HepG2 (cell line): ENCODE results near the gene SNRNP48. TPM values are rescaled to one million over a fixed set of nuclear protein-coding genes. Genes with fewer than 3 reads are reported as not detected.
A peak's percentile ranks its signal among the peaks of the same experiment; 100 is the strongest.

Experiments used
- AGO1 ChIP-seq: fragments of 200-400 bp; formaldehyde crosslinking; IDR thresholded peaks from 2 replicates; pipeline ENCODE4 v1.6.1; 2017; ENCODE audit warnings: mild to moderate bottlenecking, low read depth, low read length, moderate library complexity; ENCODE audit not compliant: poor library complexity, severe bottlenecking
- ARNTL ChIP-seq: sonication (generic); formaldehyde crosslinking; IDR thresholded peaks from 2 replicates; pipeline ENCODE4 v1.4.0; 2020; ENCODE audit warnings: mild to moderate bottlenecking, missing genetic modification reagents
- BHLHE40 ChIP-seq: IDR thresholded peaks from 2 replicates; pipeline ENCODE4 v1.6.1; 2011; ENCODE audit warnings: low read length, improper control_type of control experiment
- CREB1 ChIP-seq, 2 experiments: fragments of 450-650 bp in 1 of 2; IDR thresholded peaks; 2 replicates each; pipeline ENCODE4 v1.6.1; 2016 to 2017; ENCODE audit warnings: control low read depth in 1 of 2, mild to moderate bottlenecking in 1 of 2, missing compliant biosample characterization in 1 of 2, missing genetic modification characterization in 1 of 2
- GFI1 ChIP-seq: sonication (generic); formaldehyde crosslinking; IDR thresholded peaks from 2 replicates; pipeline ENCODE4 v1.5.0; 2020; ENCODE audit warnings: missing genetic modification reagents, mild to moderate bottlenecking, borderline replicate concordance
- NR2C2 ChIP-seq: sonication (generic); formaldehyde crosslinking; IDR thresholded peaks from 2 replicates; pipeline ENCODE4 v1.4.0; 2020; ENCODE audit warnings: missing genetic modification reagents, mild to moderate bottlenecking, moderate library complexity, borderline replicate concordance
- PAX8 ChIP-seq: sonication (generic); formaldehyde crosslinking; IDR thresholded peaks from 2 replicates; pipeline ENCODE4 v1.8.0; 2022; ENCODE audit warnings: mild to moderate bottlenecking, missing genetic modification reagents, borderline replicate concordance
- RBM22 ChIP-seq: fragments of 200-400 bp; formaldehyde crosslinking; optimal IDR thresholded peaks from 2 replicates; pipeline ENCODE3; 2017; ENCODE audit warnings: mild to moderate bottlenecking, low read length, moderate library complexity
- TCF12 ChIP-seq, 2 experiments: fragments of 450-650 bp in 1 of 2; sonication (generic) in 1 of 2; formaldehyde crosslinking in 1 of 2; IDR thresholded peaks; 2 replicates each; pipeline versions ENCODE4 v1.6.1 to v1.8.0; 2017 to 2022; ENCODE audit warnings: antibody characterized with exemption in 1 of 2, mild to moderate bottlenecking in 1 of 2, missing genetic modification reagents in 1 of 2, moderate library complexity in 1 of 2
- ZBTB20 ChIP-seq: sonication (generic); formaldehyde crosslinking; IDR thresholded peaks from 2 replicates; pipeline ENCODE4 v1.8.1; 2023; ENCODE audit warnings: missing genetic modification reagents, low read depth, mild to moderate bottlenecking, borderline replicate concordance
- ZNF180 ChIP-seq: sonication (generic); formaldehyde crosslinking; IDR thresholded peaks from 2 replicates; pipeline ENCODE4 v1.4.0; 2020; ENCODE audit warnings: low read depth, missing genetic modification reagents, borderline replicate concordance
- ZNF34 ChIP-seq: sonication (generic); formaldehyde crosslinking; IDR thresholded peaks from 2 replicates; pipeline ENCODE4 v1.4.0; 2020; ENCODE audit warnings: mild to moderate bottlenecking, missing genetic modification reagents, borderline replicate concordance
- ZNF414 ChIP-seq: sonication (generic); formaldehyde crosslinking; IDR thresholded peaks from 2 replicates; pipeline ENCODE4 v1.5.0; 2020; ENCODE audit warnings: missing genetic modification reagents
- ZNF484 ChIP-seq: sonication (generic); formaldehyde crosslinking; IDR thresholded peaks from 2 replicates; pipeline ENCODE4 v1.5.1; 2020; ENCODE audit warnings: mild to moderate bottlenecking, low read depth, missing genetic modification reagents, borderline replicate concordance
- polyA plus RNA-seq, 8 experiments: library from polyadenylated mRNA; depleted of rRNA in 3 of 8; stranded (reverse) in 7 of 8; unstranded in 1 of 8; fragments of >200 nt; fragmentation: Illumina TruSeq in 4 of 8; extraction: Trizol in 4 of 8; gene quantifications; 2 replicates each; pipeline versions ENCODE4 v1.2.1 to v1.2.3, GENCODE V29; 2011 to 2016; ENCODE audit warnings: low read depth in 4 of 8, missing spikeins in 1 of 8, mixed read lengths in 1 of 8; ENCODE audit not compliant: insufficient read depth in 1 of 8
- total RNA-seq, 5 experiments: library from RNA; depleted of rRNA; stranded (reverse); fragments of >200 nt; fragmentation: Illumina TruSeq; extraction: Trizol; gene quantifications; 2 replicates each; pipeline ENCODE4 v1.2.3, GENCODE V29; 2016; ENCODE audit warnings: low read depth in 1 of 5
- TF ChIP-seq, protein P1 (sequence below): sonication (generic); formaldehyde crosslinking; IDR thresholded peaks from 2 replicates; pipeline ENCODE4 v1.5.0; 2020; ENCODE audit warnings: missing genetic modification reagents
- TF ChIP-seq, protein P2 (sequence below): sonication (generic); formaldehyde crosslinking; IDR thresholded peaks from 2 replicates; pipeline ENCODE4 v1.5.1; 2020; ENCODE audit warnings: mild to moderate bottlenecking, missing genetic modification reagents, moderate library complexity
- TF ChIP-seq, protein P3 (sequence below): sonication (generic); formaldehyde crosslinking; IDR thresholded peaks from 2 replicates; pipeline ENCODE4 v1.9.0; 2021; ENCODE audit warnings: missing genetic modification reagents, borderline replicate concordance
- TF ChIP-seq, protein P4 (sequence below): sonication (generic); formaldehyde crosslinking; IDR thresholded peaks from 2 replicates; pipeline ENCODE4 v1.5.1; 2020; ENCODE audit warnings: missing genetic modification reagents, mild to moderate bottlenecking, borderline replicate concordance

SNRNP48 gene
- total and polyA plus RNA-seq, 2 of the 13 experiments (the other 11 are each of a cell fraction or from before 2014, with no cell fraction given) = 17.5 to 47.5 TPM

GRCh38 chr6:7542065-7542873 is 47.7 kb upstream of the SNRNP48 start (continued):
- TF ChIP-seq, protein P1, sequence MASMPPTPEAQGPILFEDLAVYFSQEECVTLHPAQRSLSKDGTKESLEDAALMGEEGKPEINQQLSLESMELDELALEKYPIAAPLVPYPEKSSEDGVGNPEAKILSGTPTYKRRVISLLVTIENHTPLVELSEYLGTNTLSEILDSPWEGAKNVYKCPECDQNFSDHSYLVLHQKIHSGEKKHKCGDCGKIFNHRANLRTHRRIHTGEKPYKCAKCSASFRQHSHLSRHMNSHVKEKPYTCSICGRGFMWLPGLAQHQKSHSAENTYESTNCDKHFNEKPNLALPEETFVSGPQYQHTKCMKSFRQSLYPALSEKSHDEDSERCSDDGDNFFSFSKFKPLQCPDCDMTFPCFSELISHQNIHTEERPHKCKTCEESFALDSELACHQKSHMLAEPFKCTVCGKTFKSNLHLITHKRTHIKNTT = no peak
- TF ChIP-seq TCF12 (IDR thresholded peaks at IDR 0.05) = no peak
- no peak for TF ChIP-seq TCF12 (CRISPR knock-in tag; IDR thresholded peaks at IDR 0.05)
- TF ChIP-seq CREB1 (IDR thresholded peaks at IDR 0.05) = no peak
- TF ChIP-seq CREB1 (CRISPR knock-in tag; IDR thresholded peaks at IDR 0.05) = no peak
- no peak for TF ChIP-seq ZNF414
- TF ChIP-seq ZNF484 = no peak
- TF ChIP-seq ZBTB20 (CRISPR knock-in tag) = no peak
- no peak for TF ChIP-seq NR2C2 (CRISPR knock-in tag)
- TF ChIP-seq AGO1 = peak; percentile 80
- TF ChIP-seq PAX8 = 0 out of 2 replicates have a peak, but pooled peaks have one; percentile 9
- no peak for TF ChIP-seq BHLHE40
- TF ChIP-seq ARNTL (CRISPR knock-in tag) = no peak
- no peak for TF ChIP-seq ZNF180
- 0 out of 2 replicates have a peak, but pooled peaks have one; percentile 12 for TF ChIP-seq ZNF34 (CRISPR knock-in tag)
- TF ChIP-seq, protein P2, sequence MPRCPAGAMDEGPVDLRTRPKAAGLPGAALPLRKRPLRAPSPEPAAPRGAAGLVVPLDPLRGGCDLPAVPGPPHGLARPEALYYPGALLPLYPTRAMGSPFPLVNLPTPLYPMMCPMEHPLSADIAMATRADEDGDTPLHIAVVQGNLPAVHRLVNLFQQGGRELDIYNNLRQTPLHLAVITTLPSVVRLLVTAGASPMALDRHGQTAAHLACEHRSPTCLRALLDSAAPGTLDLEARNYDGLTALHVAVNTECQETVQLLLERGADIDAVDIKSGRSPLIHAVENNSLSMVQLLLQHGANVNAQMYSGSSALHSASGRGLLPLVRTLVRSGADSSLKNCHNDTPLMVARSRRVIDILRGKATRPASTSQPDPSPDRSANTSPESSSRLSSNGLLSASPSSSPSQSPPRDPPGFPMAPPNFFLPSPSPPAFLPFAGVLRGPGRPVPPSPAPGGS (CRISPR knock-in tag) = no peak
- peak; percentile 74 for TF ChIP-seq RBM22
- TF ChIP-seq, protein P3, sequence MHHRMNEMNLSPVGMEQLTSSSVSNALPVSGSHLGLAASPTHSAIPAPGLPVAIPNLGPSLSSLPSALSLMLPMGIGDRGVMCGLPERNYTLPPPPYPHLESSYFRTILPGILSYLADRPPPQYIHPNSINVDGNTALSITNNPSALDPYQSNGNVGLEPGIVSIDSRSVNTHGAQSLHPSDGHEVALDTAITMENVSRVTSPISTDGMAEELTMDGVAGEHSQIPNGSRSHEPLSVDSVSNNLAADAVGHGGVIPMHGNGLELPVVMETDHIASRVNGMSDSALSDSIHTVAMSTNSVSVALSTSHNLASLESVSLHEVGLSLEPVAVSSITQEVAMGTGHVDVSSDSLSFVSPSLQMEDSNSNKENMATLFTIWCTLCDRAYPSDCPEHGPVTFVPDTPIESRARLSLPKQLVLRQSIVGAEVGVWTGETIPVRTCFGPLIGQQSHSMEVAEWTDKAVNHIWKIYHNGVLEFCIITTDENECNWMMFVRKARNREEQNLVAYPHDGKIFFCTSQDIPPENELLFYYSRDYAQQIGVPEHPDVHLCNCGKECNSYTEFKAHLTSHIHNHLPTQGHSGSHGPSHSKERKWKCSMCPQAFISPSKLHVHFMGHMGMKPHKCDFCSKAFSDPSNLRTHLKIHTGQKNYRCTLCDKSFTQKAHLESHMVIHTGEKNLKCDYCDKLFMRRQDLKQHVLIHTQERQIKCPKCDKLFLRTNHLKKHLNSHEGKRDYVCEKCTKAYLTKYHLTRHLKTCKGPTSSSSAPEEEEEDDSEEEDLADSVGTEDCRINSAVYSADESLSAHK = no peak
- TF ChIP-seq GFI1 (CRISPR knock-in tag) = 0 out of 2 replicates have a peak, but pooled peaks have one; percentile 40
- TF ChIP-seq, protein P4, sequence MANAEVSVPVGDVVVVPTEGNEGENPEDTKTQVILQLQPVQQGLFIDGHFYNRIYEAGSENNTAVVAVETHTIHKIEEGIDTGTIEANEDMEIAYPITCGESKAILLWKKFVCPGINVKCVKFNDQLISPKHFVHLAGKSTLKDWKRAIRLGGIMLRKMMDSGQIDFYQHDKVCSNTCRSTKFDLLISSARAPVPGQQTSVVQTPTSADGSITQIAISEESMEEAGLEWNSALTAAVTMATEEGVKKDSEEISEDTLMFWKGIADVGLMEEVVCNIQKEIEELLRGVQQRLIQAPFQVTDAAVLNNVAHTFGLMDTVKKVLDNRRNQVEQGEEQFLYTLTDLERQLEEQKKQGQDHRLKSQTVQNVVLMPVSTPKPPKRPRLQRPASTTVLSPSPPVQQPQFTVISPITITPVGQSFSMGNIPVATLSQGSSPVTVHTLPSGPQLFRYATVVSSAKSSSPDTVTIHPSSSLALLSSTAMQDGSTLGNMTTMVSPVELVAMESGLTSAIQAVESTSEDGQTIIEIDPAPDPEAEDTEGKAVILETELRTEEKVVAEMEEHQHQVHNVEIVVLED (CRISPR knock-in tag) = no peak
